ENCODE measurements around the gene FABP6. TPM values are rescaled to one million over a fixed set of nuclear protein-coding genes. Genes with fewer than 3 reads are reported as not detected.
A peak's percentile ranks its signal among the peaks of the same experiment; 100 is the strongest.

Gene FABP6
- total RNA-seq, 1 experiment from 2014 or later = not detected

DNA sequence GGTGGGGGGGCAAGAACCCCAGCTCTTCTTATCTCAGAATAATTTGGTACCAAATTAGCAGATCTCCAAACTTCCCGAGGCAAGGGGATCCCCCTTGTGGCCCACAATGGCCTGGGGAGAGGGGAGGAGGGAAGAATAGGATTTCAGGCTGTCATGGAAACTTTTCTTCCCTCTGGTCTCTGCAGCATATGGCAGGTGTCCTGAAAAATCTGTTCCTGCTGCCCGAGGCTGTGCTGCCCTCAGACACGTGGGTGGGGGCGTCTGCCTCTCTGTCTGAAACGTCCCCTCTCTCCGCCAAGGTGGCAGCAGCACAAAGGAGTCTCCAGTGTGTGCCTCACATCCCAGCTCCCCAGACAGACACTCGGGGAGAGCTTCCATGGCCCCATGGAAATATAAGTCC is 49.0 kb downstream of the FABP6 start:
- Histone ChIP-seq H3K4me1 (peaks cover 29% of the 10 kb centered on the region), H3K27me3 (replicated peaks; ENCODE audit: control insufficient read depth, insufficient read depth, low read length) (no peaks in the 10 kb centered on the region), H3K4me3 (ENCODE audit: low read depth, low read length) (no peak overlapping the region), H3K9me3 (no peaks in the 10 kb centered on the region), H3K36me3 (ENCODE audit: control insufficient read depth, insufficient read depth, low read length) (peaks cover 3% of the 10 kb centered on the region)
- ChIA-PET POLR2A (no interaction called here), CTCF (no interaction called here)
- no peaks in the 10 kb centered on the region for H3K9me3 Mint-ChIP-seq (ENCODE audit: unreplicated experiment)
- H3K27ac Mint-ChIP-seq (ENCODE audit: unreplicated experiment) = no peak overlapping the region
- intact Hi-C loops (cut with micrococcal nuclease; ENCODE audit: unreplicated experiment) = no loop called here
- no peak for DNase-seq
- BruUV-seq (replicated peaks) = no TSS peak
- TF ChIP-seq, protein P1, sequence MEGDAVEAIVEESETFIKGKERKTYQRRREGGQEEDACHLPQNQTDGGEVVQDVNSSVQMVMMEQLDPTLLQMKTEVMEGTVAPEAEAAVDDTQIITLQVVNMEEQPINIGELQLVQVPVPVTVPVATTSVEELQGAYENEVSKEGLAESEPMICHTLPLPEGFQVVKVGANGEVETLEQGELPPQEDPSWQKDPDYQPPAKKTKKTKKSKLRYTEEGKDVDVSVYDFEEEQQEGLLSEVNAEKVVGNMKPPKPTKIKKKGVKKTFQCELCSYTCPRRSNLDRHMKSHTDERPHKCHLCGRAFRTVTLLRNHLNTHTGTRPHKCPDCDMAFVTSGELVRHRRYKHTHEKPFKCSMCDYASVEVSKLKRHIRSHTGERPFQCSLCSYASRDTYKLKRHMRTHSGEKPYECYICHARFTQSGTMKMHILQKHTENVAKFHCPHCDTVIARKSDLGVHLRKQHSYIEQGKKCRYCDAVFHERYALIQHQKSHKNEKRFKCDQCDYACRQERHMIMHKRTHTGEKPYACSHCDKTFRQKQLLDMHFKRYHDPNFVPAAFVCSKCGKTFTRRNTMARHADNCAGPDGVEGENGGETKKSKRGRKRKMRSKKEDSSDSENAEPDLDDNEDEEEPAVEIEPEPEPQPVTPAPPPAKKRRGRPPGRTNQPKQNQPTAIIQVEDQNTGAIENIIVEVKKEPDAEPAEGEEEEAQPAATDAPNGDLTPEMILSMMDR (IDR thresholded peaks at IDR 0.05; ENCODE audit: insufficient read depth in 1 of 2, low read depth in 1 of 2, low read length in 1 of 2, severe bottlenecking in 1 of 2, unreplicated experiment in 1 of 2) = no peak
- no peak overlapping the region for H3K4me3 Mint-ChIP-seq (ENCODE audit: unreplicated experiment)
- peaks cover 24% of the 10 kb centered on the region for H3K4me1 Mint-ChIP-seq (ENCODE audit: low read depth, unreplicated experiment)
- H3K27me3 Mint-ChIP-seq (ENCODE audit: insufficient read depth, unreplicated experiment) = no peaks in the 10 kb centered on the region
- peaks cover 19% of the 10 kb centered on the region for H3K36me3 Mint-ChIP-seq (ENCODE audit: insufficient read depth, unreplicated experiment)

DNA sequence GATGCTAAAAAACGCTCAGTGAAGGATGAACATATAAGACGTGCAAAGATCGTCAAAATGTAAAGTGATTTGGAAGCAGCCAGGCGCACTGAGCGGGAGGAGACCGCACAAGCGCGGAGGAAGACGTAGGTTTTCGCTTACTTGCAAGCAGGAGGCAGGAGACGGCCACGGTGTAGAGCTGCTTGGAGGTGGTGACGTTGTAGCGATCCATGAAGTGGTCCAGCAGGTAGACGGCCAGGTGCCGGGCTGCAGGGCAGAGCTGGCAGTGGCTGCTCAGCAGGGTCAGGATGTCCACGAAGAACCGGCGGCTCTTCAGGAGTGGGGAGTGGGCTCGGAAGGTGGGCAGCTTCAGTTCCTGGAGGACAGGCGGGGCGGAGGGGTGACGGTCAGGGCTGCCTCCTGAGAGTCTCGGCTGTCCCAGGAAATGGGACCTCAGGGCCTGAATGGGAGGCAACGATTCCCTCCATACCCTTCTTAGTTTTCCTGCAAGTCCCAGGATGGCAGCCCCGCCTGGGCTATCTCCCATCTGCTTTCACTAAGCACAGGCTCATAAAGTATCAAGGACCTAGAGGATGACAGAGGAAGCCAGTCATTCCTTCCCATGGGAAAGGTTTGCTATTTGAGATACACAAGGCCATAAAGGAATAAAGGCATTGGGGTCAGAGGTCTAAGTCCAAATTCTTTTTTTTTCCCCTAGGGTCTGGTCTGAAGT is 51.2 kb downstream of the FABP6 start:
- Mint-ChIP-seq H3K27ac (ENCODE audit: unreplicated experiment) (peak overlapping the region; percentile 48), H3K27me3 (ENCODE audit: insufficient read depth, unreplicated experiment) (no peaks in the 10 kb centered on the region), H3K9me3 (ENCODE audit: unreplicated experiment) (no peaks in the 10 kb centered on the region), H3K4me1 (ENCODE audit: low read depth, unreplicated experiment) (peaks cover 24% of the 10 kb centered on the region), H3K4me3 (ENCODE audit: unreplicated experiment) (no peak overlapping the region), H3K36me3 (ENCODE audit: insufficient read depth, unreplicated experiment) (peaks cover 11% of the 10 kb centered on the region)
- TF ChIP-seq, protein P1 (IDR thresholded peaks at IDR 0.05; ENCODE audit: insufficient read depth in 1 of 2, low read depth in 1 of 2, low read length in 1 of 2, severe bottlenecking in 1 of 2, unreplicated experiment in 1 of 2) = no peak
- Histone ChIP-seq H3K27me3 (replicated peaks; ENCODE audit: control insufficient read depth, insufficient read depth, low read length) (no peaks in the 10 kb centered on the region), H3K4me3 (ENCODE audit: low read depth, low read length) (no peak overlapping the region), H3K4me1 (peaks cover 29% of the 10 kb centered on the region), H3K36me3 (ENCODE audit: control insufficient read depth, insufficient read depth, low read length) (peaks cover 3% of the 10 kb centered on the region), H3K9me3 (no peaks in the 10 kb centered on the region)
- ChIA-PET CTCF (no interaction called here), POLR2A (no interaction called here)
- BruUV-seq (replicated peaks) = no TSS peak
- intact Hi-C loops (cut with micrococcal nuclease; ENCODE audit: unreplicated experiment) = loop anchor here (1.0 kb wide), 1 partner anchor 19 kb away; no protein-coding TSS in a partner anchor
- DNase-seq = peak; percentile 62 to 73

DNA sequence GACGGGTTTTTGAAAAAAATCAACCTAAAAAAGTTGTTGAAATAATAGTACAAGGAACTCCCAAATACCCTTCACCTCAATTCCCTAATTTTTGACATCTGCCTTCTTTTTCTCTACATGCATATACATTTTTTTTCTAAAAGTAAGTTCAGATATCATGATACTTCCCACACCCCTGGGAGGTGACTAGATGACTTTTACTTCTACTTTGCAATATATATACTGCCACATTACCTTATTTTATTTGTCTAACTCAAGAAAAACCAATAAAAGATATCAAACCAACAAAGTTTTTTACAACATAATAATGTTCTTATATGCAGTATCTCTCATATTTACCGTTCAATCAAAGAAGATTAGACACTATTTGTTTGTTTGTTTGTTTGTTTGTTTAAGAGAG is 52.0 kb downstream of the FABP6 start:
- ChIA-PET CTCF (no interaction called here), POLR2A (no interaction called here)
- Mint-ChIP-seq H3K27ac (ENCODE audit: unreplicated experiment) (no peak overlapping the region), H3K4me3 (ENCODE audit: unreplicated experiment) (no peak overlapping the region), H3K4me1 (ENCODE audit: low read depth, unreplicated experiment) (peaks cover 25% of the 10 kb centered on the region), H3K36me3 (ENCODE audit: insufficient read depth, unreplicated experiment) (peaks cover 11% of the 10 kb centered on the region), H3K27me3 (ENCODE audit: insufficient read depth, unreplicated experiment) (no peaks in the 10 kb centered on the region), H3K9me3 (ENCODE audit: unreplicated experiment) (no peaks in the 10 kb centered on the region)
- no TSS peak for BruUV-seq (replicated peaks)
- TF ChIP-seq, protein P1 (IDR thresholded peaks at IDR 0.05; ENCODE audit: insufficient read depth in 1 of 2, low read depth in 1 of 2, low read length in 1 of 2, severe bottlenecking in 1 of 2, unreplicated experiment in 1 of 2) = no peak
- Histone ChIP-seq H3K27me3 (replicated peaks; ENCODE audit: control insufficient read depth, insufficient read depth, low read length) (no peaks in the 10 kb centered on the region), H3K36me3 (ENCODE audit: control insufficient read depth, insufficient read depth, low read length) (peaks cover 3% of the 10 kb centered on the region; the same call in 1 of the 2 replicates), H3K4me1 (peaks cover 29% of the 10 kb centered on the region), H3K4me3 (ENCODE audit: low read depth, low read length) (no peak overlapping the region), H3K9me3 (no peaks in the 10 kb centered on the region)
- no peak for DNase-seq
- intact Hi-C loops (cut with micrococcal nuclease; ENCODE audit: unreplicated experiment) = no loop called here
